HG03045 (cell line): ENCODE measurements around the gene HIP1R.

ENCODE experiments used
- ATAC-seq: cut with Tn5 transposase; IDR thresholded peaks from one replicate; pipeline ENCODE4 v1.9.1; 2021; ENCODE audit warnings: mild to moderate bottlenecking, moderate library complexity; ENCODE audit not compliant: unreplicated experiment

The HIP1R gene

DNA sequence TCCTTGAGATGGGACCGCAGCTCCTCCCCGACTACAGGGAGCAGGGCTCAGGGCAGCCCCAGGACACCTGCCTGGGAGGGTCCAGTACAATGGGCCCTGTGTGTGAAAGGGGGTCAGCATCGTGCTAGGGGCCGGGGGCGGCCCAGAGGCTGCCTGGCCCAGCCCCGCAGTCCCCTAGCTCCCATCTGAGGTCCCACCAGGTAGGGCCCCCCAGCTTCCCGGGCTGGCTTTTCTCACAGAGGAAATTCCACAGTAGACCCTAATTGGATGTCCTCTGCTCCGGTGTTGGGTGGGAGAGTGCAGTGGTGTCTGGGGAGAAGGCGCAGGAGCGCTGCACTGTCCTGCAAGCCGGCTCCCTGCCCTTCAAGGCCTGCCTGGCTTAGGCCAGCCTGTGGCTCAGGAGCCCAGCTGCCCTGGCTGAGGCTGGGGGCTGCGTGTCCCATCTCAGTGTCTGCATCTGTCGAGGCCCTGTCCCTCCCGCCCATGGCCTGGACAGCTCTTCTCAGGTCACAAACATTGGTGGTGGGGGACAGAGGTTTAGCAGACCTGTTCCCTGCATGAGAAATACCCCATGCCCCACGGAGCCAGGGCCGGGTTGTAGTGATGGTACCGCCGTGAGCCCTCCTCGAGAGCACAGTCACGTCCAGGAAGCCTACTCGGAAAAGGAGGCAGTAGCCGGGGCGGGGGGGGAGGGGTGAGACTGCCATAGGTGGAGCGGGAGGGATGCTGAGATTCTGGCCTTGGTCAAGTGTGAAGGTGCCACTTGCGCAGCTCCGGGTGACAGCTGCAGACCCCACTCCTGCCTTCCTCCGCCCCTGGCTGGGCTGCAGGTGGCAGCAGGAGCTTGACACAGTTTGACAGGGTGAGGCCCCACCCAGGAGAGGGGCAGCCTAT lies 11.6 kb downstream of the HIP1R start:
- no peak for ATAC-seq

DNA sequence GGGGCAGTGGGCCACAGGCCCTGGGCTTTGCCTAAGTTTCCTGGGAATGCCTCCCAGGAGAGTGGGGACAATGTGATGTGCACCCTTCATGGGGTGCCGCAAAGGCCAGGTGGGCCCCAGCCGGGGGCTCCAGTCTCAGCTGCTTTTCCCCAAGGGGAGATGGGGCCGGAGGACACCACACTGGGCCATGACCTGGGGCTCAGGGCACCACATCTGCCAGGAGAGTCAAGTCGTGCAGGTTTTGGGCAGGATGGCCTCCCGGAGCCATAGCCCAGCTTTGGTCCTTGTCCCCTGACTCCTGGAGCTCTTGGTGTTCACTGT lies 12.2 kb downstream of the HIP1R start:
- no peak for ATAC-seq

DNA sequence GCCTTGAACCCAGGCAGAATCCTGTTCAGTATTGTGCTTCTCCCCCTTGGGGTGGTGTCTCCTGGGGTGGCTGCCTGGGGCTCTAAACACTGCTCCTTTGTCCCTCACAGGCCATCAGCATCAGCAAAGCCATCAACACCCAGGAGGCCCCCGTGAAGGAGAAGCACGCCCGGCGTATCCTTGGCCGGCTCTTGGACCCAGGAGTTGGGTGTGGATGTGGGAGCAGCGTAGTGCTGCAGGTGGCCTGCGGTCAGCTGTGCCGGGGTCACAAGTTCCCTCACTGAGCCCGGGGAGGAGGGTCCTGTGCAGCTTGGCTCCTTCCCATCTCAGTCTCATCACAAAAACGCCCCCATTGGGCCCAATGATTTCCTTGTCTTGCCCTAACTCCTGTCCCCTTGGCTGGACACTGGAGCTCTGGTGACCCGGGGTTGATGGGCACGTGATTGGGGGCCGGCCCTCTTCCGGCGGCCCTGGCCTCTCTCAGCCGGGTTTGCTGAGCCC lies 12.7 kb downstream of the HIP1R start:
- ATAC-seq, result no peak

DNA sequence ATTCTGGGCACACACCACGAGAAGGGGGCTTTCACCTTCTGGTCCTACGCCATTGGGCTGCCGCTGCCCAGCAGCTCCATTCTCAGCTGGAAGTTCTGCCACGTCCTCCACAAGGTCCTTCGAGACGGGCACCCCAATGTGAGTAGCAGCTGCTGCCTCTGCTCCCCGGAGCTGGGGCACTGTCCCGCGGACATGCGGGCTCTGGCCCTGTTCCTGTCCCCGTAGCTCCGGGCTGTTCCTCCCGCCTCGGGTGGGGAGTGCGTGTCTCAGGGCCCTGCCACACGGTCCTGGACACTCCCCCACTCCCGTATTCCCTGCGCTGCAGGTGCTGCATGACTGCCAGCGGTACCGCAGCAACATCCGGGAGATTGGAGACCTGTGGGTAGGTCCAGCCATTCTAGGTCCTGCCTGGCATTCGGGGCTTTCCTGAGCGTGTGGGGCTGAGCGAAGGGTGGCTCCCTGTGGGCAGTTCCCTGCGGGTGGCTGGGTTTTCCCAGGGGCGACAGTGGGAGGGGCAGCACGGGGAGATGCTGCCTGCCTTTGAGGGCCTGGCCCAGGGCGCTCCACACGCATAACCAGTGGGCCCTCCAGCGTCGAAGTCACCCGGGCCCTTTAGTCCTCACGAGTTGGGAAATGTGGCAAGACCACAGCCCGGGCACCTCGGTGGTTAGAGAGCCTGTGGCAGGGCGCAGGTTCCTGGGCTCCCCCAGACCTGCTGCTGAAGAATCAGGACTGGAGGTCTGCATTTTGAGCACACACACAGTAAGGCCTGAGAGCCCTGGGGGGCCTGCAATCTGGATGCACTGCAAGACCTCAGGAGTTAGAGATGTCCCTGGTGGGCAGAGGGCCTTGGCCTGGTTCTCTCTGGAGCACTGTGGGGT lies 13.5 kb downstream of the HIP1R start:
- ATAC-seq, result no peak

DNA sequence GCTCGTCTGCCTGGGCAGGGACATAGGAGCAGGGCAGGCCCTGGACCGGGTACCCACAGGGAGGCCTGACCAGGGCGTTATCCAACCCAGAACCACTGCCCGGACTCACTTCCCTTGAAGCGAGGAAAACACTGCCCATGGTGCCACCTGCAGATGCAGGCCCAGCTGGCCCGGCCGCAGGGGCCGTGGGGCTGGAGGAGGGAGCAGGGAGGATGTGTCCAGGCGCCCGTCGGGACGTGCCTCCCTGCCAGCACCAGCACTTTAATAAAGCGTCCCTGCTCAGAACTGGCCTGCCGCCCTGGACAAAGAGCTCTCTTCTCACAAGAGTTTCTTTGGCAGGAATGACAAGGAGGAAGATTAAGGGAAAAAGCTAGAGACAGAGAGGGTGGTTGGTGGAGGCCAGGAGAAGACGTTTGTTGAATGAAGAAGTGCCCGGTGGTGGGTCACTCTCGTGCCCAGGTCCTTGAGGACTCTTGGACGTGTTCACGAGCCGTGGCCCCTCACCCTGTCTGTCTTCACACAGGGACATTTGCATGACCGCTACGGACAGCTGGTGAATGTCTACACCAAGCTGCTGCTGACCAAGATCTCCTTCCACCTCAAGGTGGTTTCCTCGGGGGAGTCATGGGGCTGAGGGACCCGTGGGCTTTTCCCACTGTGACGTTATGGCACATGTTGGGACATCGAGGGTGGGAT lies 14.2 kb downstream of the HIP1R start:
- ATAC-seq, result no peak

DNA sequence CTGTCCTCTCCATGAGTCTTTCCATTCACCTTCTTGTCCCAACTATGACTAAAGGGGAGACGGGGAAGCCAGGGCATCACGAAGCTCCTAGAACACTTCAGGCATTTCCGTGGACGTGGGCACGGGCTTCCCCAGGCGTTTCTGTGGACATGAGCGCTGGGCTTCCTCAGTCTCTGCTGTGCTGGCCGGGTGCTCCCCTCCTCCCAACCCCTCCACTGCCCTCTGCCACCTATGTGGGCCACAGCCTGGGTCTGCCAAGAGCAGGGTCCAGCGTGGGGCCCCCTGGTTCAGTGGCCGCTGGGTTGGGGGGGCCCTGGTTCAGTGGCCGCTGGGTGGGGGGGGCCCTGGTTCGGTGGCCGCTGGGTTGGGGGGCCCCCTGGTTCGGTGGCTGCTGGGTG lies 14.8 kb downstream of the HIP1R start:
- ATAC-seq, result no peak

DNA sequence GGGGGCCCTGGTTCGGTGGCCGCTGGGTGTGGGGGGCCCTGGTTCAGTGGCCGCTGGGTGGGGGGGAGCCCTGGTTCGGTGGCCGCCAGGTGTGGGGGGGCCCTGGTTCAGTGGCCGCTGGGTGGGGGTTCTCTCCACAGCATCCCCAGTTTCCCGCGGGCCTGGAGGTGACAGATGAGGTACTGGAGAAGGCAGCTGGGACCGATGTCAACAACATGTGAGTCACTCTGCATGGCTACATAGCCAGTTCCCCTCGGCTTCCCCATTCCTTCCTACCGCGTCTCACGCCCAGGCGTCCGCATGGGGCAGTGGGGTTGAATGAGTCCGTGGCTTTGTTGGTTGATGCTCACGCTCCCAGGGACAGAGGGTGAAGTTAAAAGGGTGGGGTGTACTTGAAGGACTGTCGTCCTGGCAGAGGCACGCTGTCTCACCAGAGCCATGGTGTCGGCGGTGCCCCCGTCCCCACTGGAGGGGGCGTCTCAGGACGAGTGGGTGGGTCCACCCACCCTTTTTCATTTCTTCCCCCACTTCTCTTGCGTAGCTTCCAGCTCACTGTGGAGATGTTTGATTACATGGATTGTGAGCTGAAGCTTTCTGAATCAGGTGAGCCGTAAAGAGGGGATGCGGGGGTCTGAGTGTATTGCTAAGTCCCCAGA lies 15.6 kb downstream of the HIP1R start:
- ATAC-seq, result no peak

DNA sequence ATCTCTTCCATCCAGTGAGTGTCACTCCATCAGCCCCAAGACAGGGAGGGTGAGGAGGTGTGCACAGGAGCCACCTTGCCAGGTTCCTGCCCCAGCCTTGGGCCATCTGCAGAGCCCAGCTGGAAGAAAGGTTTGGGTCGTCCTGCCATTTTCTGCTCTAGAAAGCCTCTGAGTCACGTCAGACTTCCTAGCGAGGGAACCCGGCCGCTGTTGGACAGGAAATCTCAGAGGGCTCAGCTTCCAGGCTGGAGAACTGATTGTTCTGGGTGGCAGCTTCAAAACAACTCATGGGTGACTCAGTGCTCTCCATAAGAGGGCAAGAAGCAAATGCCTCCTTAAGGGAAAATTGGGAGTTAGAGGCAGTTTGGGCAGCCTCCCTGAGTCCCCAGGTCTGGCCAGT lies 16.6 kb downstream of the HIP1R start:
- no peak for ATAC-seq

DNA sequence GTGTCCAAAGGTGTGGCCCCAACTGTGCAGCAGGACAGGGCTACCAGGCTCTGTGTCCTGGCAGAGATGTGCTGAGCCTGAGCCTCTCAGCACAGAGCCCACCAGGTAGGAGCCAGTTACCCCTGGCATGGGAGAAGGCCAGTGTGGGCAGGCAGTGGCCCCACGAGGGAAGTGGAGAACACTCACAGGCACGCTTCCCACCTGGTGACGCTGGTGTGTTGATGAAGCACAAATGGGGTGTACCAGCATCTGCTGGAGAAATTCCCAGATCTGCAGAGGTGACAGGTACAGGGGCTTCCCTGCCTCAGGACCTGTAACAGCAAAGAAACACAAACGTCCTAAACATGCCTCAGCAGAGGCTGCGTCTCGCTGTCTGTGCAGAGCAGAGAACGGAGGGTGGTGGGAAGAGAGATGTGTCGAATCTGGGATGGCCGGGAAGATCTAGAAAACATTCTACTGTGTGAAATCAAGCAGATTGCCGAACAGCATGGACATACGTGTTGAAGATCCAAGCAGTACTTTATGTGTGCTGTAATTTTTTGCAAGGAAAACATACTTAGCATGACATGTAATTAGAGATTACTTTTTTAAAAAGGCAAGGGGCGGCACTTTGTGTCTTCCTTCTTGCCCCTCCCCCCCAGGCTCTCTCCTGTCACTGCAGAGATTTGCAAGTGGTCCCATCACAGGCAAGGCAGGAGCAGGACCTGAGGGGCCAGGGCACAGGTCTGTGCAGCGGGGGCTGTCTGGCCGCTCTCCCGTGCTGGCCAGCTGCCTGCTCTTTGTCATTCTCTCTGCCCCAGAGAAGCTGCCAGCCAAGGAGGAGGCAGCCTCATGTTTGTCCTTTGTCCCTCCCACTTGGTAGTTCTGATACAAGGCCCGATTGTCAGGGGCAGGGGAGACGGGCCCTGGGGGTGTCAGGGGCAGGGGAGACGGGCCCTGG lies 17.3 kb downstream of the HIP1R start:
- ATAC-seq, result no peak

DNA sequence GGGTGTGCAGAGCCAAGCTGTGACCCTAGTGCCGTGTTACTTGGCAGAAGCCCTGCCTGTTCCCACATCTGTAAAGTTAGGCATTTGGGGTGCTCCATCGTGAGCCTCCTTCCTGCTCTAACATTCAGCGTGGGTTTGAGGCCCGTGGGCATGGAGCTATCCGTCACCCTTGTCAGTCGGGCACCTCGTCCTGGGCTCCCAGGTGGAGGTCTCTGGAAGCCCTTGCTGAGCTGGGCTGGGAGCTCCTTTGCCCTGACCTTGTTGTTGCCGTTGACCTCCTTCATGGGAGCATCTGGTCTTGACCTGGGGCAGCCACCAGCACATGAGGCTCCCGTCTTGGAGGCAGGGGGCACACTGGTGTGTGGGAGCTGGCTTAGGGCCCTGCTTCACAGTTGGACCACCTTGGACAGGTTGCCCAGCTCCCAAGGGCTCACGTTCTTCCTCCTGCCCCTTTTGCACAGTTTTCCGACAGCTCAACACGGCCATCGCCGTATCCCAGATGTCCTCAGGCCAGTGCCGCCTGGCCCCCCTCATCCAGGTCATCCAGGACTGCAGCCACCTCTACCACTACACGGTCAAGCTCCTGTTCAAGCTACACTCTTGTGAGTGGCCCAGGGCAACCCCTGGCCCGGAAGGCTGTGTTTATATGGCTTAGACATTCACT lies 18.5 kb downstream of the HIP1R start:
- no peak for ATAC-seq

DNA sequence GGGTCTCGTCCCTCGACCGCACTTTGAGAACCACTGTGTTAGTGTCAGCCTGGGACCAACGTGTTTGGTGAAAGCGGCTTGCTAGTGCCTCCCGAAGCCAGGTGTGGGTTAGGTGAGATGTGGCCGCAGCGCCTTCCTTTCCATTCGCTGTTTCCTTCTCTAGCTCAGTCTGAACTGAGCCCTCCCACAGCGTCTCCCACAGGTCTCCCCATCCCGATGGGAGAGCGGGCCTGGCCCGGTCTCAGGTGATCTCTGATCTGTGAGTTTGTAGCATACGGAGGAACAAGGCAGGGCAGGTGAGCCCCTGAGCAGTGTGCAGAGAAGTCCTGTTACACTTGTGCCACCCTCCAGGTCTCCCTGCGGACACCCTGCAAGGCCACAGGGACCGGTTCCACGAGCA lies 19.3 kb downstream of the HIP1R start:
- no peak for ATAC-seq

DNA sequence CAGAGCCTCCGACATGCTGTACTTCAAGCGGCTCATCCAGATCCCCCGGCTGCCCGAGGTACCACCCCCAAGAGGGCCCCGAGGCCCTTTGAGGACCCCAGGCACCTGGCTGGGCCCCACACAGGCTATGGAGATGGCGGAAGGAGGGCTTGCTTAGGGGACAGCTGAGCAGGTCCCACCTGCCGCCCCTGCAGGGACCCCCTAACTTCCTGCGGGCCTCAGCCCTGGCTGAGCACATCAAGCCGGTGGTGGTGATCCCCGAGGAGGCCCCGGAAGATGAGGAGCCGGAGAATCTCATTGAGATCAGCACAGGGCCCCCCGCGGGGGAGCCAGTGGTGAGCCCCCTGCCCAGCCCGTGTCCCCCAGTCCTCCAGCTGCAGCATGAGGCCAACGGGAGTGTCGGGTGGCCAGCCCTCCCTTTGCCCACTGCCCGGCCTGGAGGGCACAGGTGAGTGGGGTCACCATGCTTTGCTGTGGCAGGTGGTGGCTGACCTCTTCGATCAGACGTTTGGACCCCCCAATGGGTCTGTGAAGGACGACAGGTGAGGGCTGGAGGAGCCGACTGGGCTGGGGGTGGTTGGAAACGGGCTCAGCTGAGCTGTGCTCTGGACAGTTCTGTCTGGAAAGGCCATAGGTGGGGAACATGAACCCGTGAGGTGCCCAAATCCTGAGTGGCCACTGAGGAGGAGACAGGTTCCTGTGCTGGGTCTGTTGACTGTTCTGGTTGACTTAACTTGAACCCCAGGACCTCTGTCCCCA lies 20.0 kb downstream of the HIP1R start:
- ATAC-seq, result no peak

DNA sequence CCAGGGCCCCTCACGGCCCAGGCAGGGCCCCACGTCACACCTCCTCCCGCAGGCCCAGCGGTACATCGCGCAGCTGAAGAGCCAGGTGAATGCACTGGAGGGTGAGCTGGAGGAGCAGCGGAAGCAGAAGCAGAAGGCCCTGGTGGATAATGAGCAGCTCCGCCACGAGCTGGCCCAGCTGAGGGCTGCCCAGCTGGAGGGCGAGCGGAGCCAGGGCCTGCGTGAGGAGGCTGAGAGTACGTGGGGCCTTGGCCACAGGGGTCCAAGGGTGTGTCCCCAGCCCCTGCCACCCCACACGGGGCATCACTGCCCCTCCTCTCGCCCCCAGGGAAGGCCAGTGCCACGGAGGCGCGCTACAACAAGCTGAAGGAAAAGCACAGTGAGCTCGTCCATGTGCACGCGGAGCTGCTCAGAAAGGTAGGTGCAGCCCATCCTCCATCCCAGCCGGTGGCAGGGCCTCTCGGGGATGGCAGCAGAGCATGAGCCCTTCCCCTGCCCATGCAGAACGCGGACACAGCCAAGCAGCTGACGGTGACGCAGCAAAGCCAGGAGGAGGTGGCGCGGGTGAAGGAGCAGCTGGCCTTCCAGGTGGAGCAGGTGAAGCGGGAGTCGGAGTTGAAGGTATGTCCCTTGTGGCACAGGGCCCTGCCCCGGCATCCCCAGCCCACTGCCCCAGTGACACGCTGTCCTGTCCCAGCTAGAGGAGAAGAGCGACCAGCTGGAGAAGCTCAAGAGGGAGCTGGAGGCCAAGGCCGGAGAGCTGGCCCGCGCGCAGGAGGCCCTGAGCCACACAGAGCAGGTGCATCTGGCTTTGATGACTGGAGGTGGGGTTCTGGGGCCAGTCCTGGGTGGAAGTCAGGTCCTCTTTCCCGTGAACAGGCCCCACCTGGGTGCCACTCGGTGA lies 20.9 kb downstream of the HIP1R start:
- no peak for ATAC-seq

DNA sequence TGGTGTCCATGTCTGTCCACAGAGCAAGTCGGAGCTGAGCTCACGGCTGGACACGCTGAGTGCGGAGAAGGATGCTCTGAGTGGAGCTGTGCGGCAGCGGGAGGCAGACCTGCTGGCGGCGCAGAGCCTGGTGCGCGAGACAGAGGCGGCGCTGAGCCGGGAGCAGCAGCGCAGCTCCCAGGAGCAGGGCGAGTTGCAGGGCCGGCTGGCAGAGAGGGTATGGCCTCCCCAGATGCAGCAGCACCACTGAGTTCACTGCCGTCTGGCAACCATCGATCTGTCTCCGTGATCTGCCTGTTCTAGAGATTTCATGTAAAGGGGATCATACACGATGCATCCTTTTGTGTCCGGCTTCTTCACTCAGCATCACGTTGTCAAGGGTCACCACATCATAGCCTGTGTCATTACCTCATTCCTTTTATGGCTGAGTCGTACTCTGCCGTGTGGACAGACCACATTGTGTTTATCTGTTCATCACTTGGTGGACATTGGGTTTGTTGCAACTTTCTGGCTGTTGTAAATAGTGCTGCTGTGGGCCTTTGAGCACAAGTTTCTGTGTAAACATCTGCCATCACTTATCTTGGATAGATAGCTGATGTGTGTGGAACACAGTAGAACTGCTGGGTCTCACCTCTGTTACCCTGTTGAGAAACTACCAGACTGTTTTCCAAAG lies 21.9 kb downstream of the HIP1R start:
- no peak for ATAC-seq

DNA sequence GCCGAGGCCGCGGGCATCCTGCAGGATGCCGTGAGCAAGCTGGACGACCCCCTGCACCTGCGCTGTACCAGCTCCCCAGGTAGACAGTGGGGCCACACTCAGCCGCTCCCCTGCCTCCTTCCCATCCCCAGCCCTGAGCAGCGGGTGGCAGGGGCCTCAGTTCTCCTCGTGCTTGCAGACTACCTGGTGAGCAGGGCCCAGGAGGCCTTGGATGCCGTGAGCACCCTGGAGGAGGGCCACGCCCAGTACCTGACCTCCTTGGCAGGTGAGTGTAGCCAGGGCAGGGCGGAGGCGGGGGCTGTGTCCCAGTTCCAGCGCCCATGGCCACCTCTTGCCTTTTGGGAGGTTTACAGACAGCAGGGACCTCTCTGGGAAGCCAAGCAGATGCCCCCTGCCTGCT lies 22.9 kb downstream of the HIP1R start:
- no peak for ATAC-seq

DNA sequence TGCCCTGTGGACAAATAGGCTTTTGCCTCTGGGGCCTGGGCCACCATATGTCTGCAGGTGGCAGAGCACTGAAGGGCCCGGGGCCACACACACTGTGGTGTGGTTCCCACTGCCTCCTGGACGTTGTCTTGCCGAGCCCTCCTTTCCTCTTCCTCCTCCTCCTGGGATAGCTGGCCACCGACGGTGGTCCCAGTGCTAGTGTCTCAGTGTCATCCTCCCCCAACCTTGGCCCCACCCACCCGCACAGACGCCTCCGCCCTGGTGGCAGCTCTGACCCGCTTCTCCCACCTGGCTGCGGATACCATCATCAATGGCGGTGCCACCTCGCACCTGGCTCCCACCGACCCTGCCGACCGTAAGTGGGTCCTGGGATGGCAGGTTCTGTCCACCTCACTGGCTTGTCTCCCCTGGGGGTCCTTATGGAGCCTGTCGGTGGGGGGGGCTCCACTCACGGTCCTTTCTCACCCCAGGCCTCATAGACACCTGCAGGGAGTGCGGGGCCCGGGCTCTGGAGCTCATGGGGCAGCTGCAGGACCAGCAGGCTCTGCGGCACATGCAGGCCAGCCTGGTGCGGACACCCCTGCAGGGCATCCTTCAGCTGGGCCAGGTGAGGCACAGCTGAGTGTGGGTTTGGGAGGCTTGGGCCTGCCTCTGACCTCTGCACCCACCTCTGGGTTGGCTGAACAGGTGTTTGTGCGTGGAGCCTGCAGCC lies 23.5 kb downstream of the HIP1R start:
- no peak for ATAC-seq
